Activated T-cell treated with anti-CD3 and anti-CD28 coated beads for 48 hours (primary cell): ENCODE results near the gene RAB29.
A peak's percentile ranks its signal among the peaks of the same experiment; 100 is the strongest.
"Not testable (repeated sequence)": the region's sequence is repeated elsewhere in the genome, so short reads cannot be mapped to it uniquely, and the experiment has no call there.

Experiments used
- DNase-seq: peaks from one replicate; pipeline ENCODE4 v3.0.0-alpha.2; 2020; ENCODE audit warnings: low read depth

The RAB29 gene

DNA sequence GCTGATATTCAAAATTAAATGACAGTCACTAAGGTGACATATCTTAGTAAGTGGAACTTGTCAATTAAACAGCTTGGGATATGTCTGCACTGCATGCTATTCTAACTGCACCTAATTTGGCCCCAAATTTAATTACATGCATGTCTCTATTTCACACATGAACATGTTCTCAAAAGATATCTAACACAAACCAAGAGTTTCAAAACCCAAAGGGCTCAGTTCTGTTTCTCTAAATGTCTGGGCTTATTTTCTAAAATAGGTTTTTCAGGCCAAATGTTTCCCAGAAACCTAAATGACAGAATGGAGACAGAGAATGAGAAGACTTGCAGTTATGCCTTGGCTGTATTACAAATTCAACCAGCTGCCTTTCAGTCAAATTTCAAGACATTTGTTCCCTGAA, 11.3 kb downstream of the RAB29 start:
- no peak for DNase-seq

DNA sequence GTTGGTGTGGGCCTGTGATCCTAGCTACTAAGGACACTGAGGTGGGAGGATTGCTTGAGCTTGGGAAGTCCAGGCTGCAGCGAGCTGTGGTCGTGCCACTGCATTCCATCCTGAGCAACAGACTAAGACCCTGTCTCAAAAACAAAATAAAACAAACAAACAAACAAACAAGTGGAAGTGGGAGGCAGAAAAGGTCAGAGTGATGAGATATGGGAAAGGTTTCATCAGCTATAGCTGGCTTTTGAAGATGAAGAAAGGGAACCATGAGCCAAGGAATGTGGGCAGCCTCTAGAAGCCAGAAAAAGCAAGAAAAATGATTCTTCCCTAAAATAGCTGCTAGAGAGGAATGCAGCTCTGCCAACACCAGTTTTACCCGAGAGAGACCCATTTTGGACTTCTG, 14.7 kb downstream of the RAB29 start:
- DNase-seq: no peak

DNA sequence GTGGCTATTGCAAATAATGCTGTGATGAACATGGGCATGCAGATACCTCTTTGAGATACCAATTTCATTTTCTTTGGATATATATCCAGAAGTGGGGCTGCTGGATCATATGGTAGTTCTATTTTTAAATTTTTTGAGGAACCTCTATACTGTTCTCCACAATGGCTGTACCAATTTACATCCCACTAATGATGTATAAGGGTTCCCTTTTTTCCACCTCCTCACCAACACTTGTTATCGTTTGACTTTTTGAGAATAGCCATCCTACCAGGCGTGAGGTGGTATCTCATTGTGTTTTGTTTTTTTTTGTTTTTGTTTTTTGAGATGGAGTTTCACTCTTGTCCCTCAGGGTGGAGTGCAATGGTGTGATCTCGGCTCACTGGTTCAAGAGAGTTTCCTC, 18.7 kb downstream of the RAB29 start:
- DNase-seq: no peak

DNA sequence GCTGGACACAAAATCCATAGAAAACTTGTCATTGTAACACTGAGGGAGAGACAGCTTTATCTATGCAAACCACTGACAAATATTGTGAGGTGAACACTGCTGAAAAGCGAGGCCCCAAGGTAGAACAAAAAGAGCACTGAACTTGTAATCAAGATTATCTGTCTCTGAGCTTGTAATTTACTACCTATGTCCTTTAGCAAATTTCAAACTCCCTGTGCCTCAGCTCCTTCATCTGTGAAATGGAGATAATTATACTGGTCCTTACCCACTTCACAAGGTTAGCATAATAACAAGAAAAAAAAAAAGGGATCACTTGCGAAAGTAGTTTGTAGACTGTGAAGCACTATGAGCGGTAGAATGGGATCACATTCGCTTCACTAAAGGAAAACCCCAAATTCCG, 20.4 kb downstream of the RAB29 start:
- DNase-seq: no peak

DNA sequence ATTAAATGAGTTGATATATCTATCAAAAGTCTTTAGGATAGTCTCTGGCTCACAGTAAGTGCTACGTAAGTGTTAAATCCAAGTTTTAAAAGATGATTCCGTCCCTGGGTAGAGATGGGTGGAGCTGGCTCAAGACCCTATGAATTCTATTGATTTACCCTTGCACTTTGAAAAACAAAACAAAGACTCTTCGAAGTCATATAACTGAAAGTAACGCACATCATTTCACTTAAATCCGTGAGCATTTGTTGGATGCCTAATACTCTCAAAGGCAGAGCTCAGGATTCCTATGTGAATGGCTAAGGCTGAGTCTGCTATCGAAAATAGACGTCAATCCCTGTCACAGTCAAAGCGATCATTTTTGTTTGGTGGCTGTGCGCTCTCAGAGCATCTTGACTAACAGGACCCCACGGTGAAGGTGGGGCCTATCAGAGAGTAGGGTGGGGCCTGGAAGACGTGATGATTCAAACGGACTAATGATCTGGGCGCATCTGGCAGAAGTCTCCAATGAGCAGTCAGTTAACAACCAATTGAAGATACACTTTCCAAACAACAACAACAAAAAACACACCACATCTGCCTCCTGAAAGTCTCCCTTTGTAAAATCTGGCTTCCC, 24.1 kb downstream of the RAB29 start:
- no peak for DNase-seq

DNA sequence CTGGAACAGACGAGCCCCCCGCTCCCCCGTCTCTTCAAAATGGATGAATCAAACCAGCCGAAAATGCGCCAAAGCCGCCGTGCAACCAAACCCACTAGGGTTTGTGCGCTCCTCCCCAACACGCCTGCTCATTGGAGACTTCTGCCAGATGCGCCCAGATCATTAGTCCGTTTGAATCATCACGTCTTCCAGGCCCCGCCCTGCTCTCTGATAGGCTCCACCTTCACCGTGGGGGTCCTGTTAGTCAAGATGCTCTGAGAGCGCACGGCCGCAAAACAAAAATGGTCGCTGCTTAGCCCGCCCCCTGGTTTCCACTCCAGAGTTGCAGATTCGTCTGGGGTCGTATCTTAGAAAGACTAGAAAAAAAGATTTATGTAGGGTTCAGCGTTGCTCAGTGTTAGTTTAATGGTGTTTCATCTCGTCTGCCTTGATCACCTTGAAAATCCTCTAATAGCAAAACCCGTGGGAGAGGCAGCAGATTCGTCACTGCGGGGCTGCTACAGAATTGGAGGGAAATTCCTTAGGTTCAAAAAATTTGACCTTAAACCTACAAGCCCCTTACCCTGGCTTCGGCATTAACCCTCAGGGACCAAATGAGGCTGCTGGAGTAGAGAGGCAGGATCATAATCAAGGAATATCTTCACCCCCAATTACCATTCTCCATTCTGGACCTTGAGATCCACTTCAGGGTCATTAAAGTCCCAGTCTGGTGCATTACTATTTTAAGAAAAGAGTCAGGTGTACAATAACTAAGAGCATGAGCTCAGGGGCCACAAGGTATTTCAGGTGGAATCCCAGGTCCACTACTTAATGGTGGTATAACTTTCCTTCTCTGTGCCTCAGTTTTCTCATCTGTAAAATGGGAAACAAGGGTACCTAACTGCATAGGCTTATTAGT, 24.9 kb downstream of the RAB29 start, which contains the start of gene NUCKS1:
Gene NUCKS1, minus strand, starts transcription at position 45 of the 898 bp plus-strand sequence. CDS start 209 bp downstream, outside the sequence.
- DNase-seq: peak; percentile 93

DNA sequence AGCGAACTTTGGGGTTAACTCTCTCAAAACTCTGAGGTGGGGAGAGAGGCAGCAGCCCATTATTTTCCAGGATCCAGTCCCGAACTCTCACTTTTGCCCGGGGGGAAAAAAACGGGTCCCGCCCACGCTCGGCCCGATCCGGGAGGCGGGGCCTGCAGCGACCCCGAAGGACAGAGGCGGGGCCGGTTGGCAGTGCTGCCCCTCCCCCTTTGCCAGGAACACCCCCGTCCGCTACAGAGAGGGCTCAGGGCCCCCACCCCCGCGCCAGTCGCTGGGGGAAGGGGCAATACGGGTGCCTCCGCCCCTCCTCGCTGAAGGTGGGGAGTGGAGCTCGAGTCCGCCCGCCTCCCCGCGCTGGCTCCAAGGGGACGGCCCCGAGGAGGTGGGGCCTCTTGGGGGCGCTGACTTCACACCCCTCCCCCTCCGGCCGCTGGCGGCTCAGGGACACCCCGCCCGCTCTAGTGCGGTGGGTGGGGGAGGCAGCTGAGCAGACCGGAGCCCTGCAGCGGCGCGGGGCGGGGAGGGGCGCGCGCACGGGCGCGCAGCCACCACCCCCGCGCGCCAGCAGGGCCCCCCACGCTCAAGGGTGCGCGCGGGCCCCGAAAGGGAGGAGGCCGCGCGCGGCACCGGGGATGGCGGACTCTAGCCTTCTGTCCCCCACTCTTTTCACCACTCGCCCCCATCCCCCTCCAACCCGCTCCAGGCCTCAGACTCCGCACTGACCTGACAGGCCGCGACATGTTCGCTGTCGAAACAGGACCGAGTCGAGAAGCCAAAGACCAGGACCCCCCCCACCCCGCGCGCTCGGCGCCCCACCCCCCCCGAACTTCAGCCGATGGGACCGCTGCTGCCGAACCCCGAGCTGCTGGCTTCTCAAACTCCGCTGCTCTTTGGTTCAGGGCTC, 25.8 kb downstream of the RAB29 start:
- peak; percentile 97 for DNase-seq

DNA sequence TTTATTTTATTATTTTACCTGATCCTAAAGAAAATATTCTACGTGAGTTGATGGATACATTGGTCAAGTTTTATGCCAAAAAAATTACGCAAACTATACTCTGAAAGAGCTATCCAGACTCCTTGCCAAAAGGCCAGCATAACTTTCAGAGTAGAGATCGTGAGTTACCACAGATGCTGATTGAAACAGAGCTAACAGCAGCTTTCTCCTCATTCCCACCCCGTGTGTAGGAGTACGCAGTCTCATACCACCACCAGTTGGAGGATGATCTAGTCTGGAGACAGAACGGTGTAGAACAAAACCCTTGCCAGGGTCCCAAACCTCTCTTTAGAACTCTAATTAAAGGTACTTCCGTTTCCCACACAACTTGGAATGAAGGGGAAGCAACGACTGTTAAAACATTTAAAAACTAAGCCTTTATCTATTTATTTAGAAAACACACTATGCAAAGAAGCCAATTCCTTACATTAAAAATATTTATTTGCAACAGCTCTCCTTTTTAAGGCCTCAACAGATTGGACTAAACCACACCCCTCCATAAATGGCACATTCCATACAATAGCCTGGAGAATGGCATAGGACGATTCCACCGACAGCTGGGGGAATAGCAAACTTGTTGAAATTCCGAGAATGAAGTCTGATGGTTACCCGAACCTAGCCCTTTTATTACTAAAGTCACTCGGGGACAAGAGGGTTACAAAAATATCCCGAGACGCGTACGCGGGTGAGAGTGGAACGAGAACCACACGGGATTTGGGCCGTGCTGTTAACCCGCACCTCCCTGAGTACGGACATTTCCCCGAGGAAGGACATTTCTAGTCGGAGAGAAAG, 26.7 kb downstream of the RAB29 start:
- DNase-seq: peak; percentile 28

DNA sequence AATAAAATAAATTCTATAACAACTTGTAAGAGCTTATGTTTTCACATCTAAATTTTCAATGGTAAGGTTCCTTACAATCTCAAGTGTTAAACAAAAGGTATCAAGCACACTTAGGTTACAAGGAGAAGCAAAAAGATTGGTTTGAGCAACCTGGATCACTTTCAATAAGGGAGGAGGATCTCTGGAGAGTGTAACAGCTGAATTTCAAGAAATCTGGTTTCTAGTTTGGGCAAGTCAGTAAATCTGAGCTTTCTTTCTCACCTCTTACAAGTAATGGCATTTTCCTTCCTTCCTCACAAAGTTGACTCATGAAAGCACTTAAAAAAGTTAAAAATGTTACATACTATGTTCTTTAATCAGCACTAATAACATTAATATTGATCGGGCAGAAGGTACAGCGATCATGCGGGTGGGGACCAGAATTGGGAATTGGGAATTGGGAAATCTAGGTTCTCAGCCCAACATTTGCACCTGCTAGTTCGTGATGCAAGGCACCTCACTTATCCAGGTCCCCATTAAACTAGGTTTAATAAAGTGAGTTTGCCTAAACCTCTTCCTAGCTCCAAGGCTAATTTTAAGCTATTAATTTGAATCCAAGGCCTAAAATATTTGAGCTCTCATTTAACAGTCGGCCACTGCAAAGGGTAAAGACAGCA, 28.4 kb downstream of the RAB29 start:
- DNase-seq: no peak

DNA sequence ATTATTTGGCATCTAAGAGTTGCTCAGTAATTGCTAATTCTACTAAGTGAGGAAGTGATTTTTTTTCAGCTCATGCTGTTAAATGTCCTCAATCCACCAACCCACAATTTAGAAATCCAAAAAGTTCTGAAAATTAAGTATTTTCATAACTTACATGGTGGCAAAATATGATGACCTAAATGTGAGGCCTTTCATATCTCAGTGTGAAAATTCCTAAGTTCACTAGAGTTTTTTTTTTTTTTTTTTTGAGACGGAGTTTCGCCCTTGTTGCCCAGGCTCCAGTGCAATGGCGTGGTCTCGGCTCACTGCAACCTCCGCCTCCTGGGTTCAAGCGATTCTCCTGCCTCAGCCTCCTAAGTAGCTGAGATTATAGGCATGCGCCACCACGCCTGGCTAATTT, 30.9 kb downstream of the RAB29 start:
- no peak for DNase-seq

DNA sequence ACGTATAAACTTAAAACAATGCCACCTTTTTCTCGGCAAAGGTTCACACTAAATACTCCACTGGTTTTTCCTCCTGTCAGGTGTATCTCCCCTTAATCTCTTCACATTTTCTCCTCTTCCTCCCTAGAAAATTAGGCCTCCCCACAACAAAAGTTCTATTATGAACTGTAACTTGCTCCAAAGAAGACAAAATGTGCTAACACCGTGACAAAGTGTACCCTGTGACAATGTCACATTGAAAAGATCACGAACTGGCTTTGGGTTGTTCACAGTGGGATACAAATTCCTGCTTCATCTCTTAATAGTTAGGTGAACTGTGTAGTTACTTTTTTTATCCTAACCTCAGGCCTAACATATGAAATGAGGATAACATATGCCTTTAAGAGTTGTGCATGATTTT, 31.3 kb downstream of the RAB29 start:
- DNase-seq: no peak

DNA sequence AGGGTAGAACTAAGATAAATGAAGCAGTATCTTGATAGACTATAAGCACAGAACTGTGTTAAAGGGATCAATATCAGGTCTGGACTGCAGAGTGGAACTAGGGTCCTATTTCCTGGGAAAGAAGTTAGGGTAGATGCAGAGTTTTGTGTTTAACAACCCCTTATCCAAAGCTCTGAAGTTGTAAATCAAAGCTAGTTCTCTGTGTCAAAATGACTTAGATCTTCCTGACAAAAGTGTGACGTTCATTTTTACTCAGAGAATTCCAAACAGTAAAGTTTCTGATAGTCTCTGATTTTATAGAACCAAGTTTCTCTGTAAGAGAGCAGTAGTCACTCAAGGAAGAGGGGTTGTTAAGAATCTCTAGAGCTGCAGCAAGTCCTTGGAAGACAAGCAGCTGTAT, 33.6 kb downstream of the RAB29 start:
- no peak for DNase-seq

DNA sequence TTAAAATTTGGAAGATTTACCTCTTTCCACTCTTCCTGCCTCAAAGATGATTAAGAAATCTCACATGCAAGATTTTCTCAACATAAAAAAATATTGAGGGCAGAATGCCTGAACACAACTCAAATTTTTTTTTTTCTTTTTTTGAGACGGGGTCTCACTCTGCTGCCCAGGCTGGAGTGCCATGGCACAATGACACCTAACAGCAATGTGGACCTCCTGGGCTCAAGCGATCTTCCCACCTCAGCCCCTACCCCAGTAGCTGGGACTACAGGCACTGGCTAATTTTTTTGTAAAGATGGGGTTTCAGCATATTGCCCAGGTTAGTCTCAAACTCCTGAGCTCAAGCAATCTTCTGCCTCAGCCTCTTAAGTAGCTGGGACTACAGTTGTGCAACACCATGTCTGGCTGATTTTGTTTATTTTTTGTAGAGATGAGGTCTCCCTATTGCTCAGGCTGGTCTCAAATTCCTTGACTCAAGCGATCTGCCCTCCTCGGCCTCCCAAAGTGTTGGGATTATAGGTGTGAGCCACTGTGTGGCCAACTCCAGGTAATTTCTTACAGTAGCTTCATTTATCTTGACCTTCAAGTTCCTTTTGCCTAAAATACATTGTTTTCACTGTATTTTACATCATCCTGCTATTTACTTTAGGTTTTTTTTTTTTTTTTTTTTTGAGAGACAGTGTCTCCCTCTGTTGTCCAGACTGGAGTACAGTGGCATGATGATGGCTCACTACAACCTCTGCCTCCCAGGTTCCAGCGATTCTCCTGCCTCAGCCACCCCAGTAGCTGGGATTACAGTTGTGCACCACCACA, 35.7 kb downstream of the RAB29 start:
- no peak for DNase-seq

DNA sequence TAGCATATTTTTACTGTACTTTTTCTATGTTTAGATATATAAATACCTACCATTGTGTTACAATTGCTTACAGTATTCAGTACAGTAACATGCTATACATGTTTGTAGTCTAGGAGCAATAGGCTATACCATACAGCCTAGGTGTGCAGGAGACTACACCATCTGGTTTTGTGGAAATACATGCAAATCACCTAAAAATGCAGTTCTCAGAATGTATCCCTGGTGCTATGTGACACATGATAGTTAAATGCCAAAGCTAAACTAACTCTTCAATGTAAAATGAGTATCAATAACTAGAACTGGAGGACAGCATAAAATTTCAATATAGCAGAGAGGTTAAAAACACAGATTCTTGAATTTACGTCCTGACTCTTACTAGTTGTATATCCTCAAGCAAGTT, 40.1 kb downstream of the RAB29 start:
- no peak for DNase-seq

DNA sequence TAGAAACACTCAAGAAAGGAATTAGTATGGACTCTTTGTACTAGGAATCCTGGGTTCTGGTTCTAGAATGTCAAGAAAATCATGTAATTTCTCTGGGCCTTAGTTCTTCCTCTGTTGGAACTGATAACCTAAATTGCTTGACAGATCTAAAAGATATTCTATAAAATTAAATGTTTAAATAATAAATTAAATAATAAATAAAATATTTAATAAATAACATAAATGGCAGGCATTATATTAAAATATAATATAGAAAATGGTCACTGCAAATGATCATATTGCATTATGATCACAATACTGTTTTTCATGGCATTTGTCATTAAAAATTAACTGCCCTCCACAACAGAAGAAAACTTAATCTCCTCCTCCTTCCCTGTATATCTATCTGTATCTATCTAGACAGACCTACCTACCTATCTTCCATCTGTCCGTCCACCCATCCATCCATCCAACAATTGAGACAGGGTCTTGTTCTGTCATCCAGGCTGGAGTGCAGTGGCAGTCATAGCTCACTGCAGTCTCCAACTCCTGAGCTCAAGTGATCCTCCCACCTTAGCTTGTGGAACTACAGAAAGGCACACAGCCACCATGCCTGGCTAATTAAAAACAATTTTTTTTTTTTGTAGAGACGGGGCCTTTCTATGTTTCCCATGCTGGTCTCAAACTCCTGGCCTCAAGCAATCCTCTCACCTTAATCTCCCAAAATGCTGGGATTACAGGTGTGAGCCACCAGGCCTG, 41.7 kb downstream of the RAB29 start:
- DNase-seq: no peak

DNA sequence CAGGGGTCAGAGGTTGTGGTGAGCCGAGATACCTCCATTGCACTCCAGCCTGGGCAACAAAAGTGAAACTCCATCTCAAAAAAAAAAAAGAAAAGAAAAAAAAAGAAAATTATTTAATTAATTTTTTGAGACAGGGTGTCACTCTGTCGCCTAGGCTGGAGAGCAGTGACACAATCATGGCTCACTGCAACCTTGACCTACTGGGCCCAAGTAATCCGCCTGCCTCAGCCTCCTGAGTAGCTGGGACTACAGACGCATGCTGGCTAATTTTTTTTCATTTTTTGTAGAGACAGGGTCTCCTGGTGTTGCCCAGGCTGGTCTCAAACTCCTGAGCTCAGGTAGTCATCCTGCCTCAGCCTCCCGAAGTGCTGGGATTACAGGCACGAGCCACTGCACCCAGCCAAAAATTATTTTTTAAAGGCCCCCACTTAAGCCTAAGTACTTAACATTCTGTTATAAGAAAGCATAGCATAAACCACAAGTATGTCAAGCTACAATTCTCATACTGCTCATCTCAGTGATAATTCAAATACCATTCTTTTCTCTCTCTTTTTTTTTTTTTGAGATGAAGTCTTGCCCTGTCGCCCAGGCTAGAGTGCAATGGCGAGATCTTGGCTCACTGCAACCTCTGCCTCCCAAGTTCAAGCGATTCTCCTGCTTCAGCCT, 45.2 kb downstream of the RAB29 start:
- DNase-seq: no peak

DNA sequence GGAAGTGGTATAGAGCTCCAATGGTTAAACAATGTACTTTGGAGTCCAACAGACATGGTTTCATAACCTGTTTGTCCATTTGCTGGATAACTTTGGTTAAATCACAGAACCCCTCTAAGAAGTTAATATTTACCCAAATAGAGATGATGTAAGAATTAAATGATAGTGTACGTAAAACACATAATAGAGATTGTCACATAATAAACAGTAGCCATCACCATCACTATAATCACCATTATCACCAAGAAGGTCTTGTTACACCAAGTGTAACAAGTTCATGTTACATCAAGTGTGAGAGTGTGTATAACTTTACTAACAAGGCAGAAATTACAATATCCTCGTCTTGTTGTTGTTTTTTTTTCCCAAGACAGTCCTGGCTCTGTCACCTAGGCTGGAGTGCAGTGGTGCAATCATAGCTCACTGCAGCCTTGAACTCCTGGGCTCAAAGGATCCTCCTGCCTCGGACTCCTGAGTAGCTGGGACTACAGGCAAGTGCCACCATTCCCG, 48.6 kb downstream of the RAB29 start:
- DNase-seq: no peak

DNA sequence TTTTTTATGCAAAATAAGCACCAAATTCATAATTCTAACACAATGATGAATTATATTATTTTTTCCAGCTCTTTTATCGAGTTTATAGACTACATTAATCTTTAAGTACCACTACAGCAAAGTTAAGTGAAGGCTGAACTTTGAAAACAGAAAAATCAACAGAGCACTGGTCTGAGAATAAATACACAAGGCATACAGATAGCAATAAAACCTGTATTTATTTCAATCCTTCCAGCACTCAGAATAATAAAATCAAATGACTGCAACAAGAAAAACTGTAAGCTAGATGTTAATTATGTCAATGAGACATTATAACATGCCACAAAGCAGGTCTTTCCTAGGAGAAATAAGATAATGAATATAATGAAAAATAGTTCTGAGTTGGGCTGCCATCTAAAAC, 49.8 kb downstream of the RAB29 start:
- DNase-seq: no peak

DNA sequence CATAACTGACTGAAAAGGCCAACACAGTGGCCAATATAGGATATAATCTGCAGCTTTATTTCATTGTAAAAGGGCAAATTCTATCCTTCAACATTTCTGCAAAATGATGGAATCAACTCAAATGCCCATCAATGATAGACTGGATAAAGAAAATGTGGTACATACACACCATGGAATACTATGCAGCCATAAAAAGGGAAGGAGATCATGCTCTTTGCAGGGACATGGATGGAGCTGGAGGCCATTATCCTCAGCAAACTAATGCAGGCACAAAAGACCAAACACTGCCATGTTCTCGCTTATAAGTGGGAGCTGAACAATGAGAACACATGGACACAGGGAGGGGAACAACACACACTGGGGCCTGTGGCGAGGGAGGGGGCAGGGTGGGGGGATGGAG, 54.5 kb downstream of the RAB29 start:
- not testable (repeated sequence) for DNase-seq
